Sigmoid colon (tissue), 7 donors: Measurements from ENCODE around the gene CYP39A1. TPM values are rescaled to one million over a fixed set of nuclear protein-coding genes. Genes with fewer than 3 reads are reported as not detected.
"Not testable (repeated sequence)": the region's sequence is repeated elsewhere in the genome, so short reads cannot be mapped to it uniquely, and the experiment has no call there.

Source experiments
- DNase-seq: peaks from one replicate; pipeline ENCODE4 v3.0.0-alpha.2; 2019
- H3K27ac ChIP-seq, 4 donors: fragments of 200-600 bp; sonication (generic); one replicate each; pipeline ENCODE4 v1.5.1; 2016 to 2019; ENCODE audit warnings: mild to moderate bottlenecking in 1 of 4
- H3K27me3 ChIP-seq, 3 donors: fragments of 200-600 bp; sonication (generic); one replicate each; pipeline ENCODE4 v1.5.1; 2019; ENCODE audit warnings: mild to moderate bottlenecking in 1 of 3
- H3K36me3 ChIP-seq, 4 donors: fragments of 200-600 bp; sonication (generic); one replicate each; pipeline ENCODE4 v1.5.1; 2016 to 2019
- H3K4me1 ChIP-seq, 4 donors: fragments of 200-600 bp; sonication (generic); one replicate each; pipeline ENCODE4 v1.5.1; 2017 to 2019
- H3K4me3 ChIP-seq, 4 donors: fragments of 200-600 bp; sonication (generic); one replicate each; pipeline ENCODE4 v1.5.1; 2017 to 2019; ENCODE audit warnings: mild to moderate bottlenecking in 2 of 4, moderate library complexity in 1 of 4
- H3K9me3 ChIP-seq, 4 donors: fragments of 200-600 bp in 3 of 4; sonication (generic) in 3 of 4; one replicate each; pipeline versions ENCODE4 v1.5.1 to v1.6.1; 2013 to 2019
- CTCF ChIP-seq, 4 experiments: fragments of 450-650 bp in 3 of 4; fragments of 200-600 bp in 1 of 4; IDR thresholded peaks; one replicate each; pipeline ENCODE4 v1.5.1; 2016 to 2019; ENCODE audit warnings: antibody characterized with exemption in 4 of 4, mild to moderate bottlenecking in 3 of 4, moderate library complexity in 2 of 4
- EP300 ChIP-seq, 4 donors: sonication (generic); formaldehyde crosslinking; IDR thresholded peaks; one replicate each; pipeline ENCODE4 v1.6.1; 2017; ENCODE audit warnings: antibody characterized with exemption in 4 of 4
- POLR2A ChIP-seq, 2 donors: fragments of 450-650 bp; IDR thresholded peaks; one replicate each; pipeline ENCODE4 v1.6.1; 2016; ENCODE audit warnings: antibody characterized with exemption in 2 of 2, mild to moderate bottlenecking in 2 of 2, moderate library complexity in 2 of 2
- POLR2AphosphoS5 ChIP-seq, 4 donors: sonication (generic); formaldehyde crosslinking; IDR thresholded peaks; one replicate each; pipeline ENCODE4 v1.6.1; 2017; ENCODE audit warnings: antibody characterized with exemption in 4 of 4
- WGBS, 2 donors: extraction: QIAGEN DNeasy Blood & Tissue Kit; methylation state at CpG; one replicate each; pipeline ENCODE4 v1.1.7; 2013; 5-methylcytosine and 5-hydroxymethylcytosine counted together
- intact Hi-C: fragments of 100-400 bp; cut with DNase I; formaldehyde crosslinking; loops from one replicate; pipeline ENCODE4 v1.15.1; 2023
- polyA plus RNA-seq, 3 donors: library from polyadenylated mRNA; stranded (reverse); fragments of 200-250 nt; gene quantifications; one replicate each; pipeline ENCODE4 v1.2.3, GENCODE V29; 2013
- total RNA-seq, 4 donors: library from RNA; depleted of rRNA; stranded (reverse); fragments of >200 nt; gene quantifications; one replicate each; pipeline ENCODE4 v1.1.0, GENCODE V29; 2016
- donor health status: healthy with polysubstance abuse.
- donor health status: Bipolar disorder and iron deficiency.
- donor health status: healthy.

CYP39A1 gene
- total and polyA plus RNA-seq, 7 donors, result 1.6 to 7.7 (median 3.0) TPM

- TF ChIP-seq EP300 (IDR thresholded peaks at IDR 0.05) (no peak), POLR2AphosphoS5 (IDR thresholded peaks at IDR 0.05) (no peak), CTCF (IDR thresholded peaks at IDR 0.05) (no peak), POLR2A (IDR thresholded peaks at IDR 0.05) (no peak)
- Histone ChIP-seq H3K4me3 (peak overlapping the region; percentile 62 to 77 (median 76)), H3K27ac (peak overlapping the region; percentile 85 to 90 (median 85)), H3K9me3 (no peaks in the 10 kb centered on the region), H3K4me1 (peaks cover 0 to 29% (median 14%) of the 10 kb centered on the region in 4 donors), H3K27me3 (no peaks in the 10 kb centered on the region), H3K36me3 (no peaks in the 10 kb centered on the region)
- no peak for DNase-seq
- intact Hi-C loops, result no loop called here
- WGBS, 2 donors, result 1 to 4% methylated on average over 6 of the region's 6 CpGs
Observed at GRCh38 chr6:46652232-46652602, 401 bp downstream of the CYP39A1 start.

- peak overlapping the region; percentile 62 to 77 (median 76) for H3K4me3 ChIP-seq
- TF ChIP-seq POLR2A (IDR thresholded peaks at IDR 0.05) (no peak), POLR2AphosphoS5 (IDR thresholded peaks at IDR 0.05) (peak in 1 of 4 donors; percentile 5), CTCF (IDR thresholded peaks at IDR 0.05) (no peak), EP300 (IDR thresholded peaks at IDR 0.05) (no peak)
- H3K36me3 ChIP-seq, result no peaks in the 10 kb centered on the region
- intact Hi-C loops, result no loop called here
- no peaks in the 10 kb centered on the region for H3K9me3 ChIP-seq
- no peak for DNase-seq
- WGBS, 2 donors, result 5 to 27% methylated on average over 8 of the region's 8 CpGs
- H3K27ac ChIP-seq, result peak overlapping the region; percentile 85 to 90 (median 85)
- H3K27me3 ChIP-seq, result no peaks in the 10 kb centered on the region
- peaks cover 0 to 29% (median 14%) of the 10 kb centered on the region in 4 donors for H3K4me1 ChIP-seq
Observed at GRCh38 chr6:46651816-46652215, 802 bp downstream of the CYP39A1 start.

GRCh38 chr6:46651006-46651405 lies 1.6 kb downstream of the CYP39A1 start:
- H3K36me3 ChIP-seq, result no peaks in the 10 kb centered on the region
- H3K27ac ChIP-seq, result peak overlapping the region in 1 of 4 donors; percentile 90
- no peak for DNase-seq
- H3K4me3 ChIP-seq, result peak overlapping the region in 1 of 4 donors; percentile 74
- TF ChIP-seq EP300 (IDR thresholded peaks at IDR 0.05) (no peak), POLR2A (IDR thresholded peaks at IDR 0.05) (no peak), POLR2AphosphoS5 (IDR thresholded peaks at IDR 0.05) (no peak), CTCF (IDR thresholded peaks at IDR 0.05) (no peak)
- H3K4me1 ChIP-seq, result peaks cover 0 to 29% (median 14%) of the 10 kb centered on the region in 4 donors
- no peaks in the 10 kb centered on the region for H3K27me3 ChIP-seq
- intact Hi-C loops, result no loop called here
- H3K9me3 ChIP-seq, result no peaks in the 10 kb centered on the region
- 14 to 64% methylated on average over 1 of the region's 1 CpG for WGBS, 2 donors

- Histone ChIP-seq H3K9me3 (no peaks in the 10 kb centered on the region), H3K4me1 (peaks cover 0 to 22% (median 13%) of the 10 kb centered on the region in 4 donors), H3K36me3 (no peaks in the 10 kb centered on the region), H3K27me3 (no peaks in the 10 kb centered on the region), H3K4me3 (no peak overlapping the region), H3K27ac (no peak overlapping the region)
- 55 to 78% methylated on average over 5 of the region's 5 CpGs for WGBS, 2 donors
- intact Hi-C loops, result no loop called here
- DNase-seq, result no peak
- TF ChIP-seq POLR2A (IDR thresholded peaks at IDR 0.05), result no peak
- TF ChIP-seq POLR2AphosphoS5 (IDR thresholded peaks at IDR 0.05), result no peak
- no peak for TF ChIP-seq EP300 (IDR thresholded peaks at IDR 0.05)
- TF ChIP-seq CTCF (IDR thresholded peaks at IDR 0.05), result no peak
Observed at GRCh38 chr6:46648869-46649492, 3.6 kb downstream of the CYP39A1 start.

- H3K27ac ChIP-seq, H3K9me3 ChIP-seq, intact Hi-C loops, DNase-seq, H3K27me3 ChIP-seq, H3K4me3 ChIP-seq, H3K36me3 ChIP-seq: not testable (repeated sequence)
- H3K4me1 ChIP-seq, result peaks cover 0 to 16% (median 8%) of the 10 kb centered on the region in 4 donors
- WGBS, 2 donors, result 77 to 99% methylated on average over 3 of the region's 4 CpGs
Observed at GRCh38 chr6:46648108-46648507, 4.5 kb downstream of the CYP39A1 start.
